ENCODE results near the gene TRRAP. TPM values are rescaled to one million over a fixed set of nuclear protein-coding genes. Genes with fewer than 3 reads are reported as not detected.

Gene TRRAP
- total and polyA plus RNA-seq, 4 donors: 8.3 to 43.1 (median 20.9) TPM

DNA sequence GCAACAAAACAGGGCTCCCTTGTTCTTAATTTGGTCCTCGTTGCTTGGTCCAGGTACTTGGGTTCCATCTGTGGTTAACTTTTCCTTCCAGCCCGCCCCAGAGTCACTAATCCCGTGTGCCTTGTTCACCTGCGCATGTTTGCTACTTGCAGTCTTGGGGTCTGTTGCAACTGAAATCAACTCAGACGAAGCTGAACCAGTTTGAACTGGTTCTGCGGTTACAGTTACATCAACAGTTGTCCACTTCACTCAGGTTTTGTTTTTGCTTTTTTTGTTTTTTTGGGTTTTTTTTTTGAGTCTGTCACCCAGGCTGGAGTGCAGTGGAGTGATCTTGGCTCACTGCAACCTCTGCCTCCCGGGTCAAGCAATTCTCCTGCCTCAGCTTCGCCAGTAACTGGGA, 34.7 kb downstream of the TRRAP start:
- no peak for ATAC-seq (ENCODE audit: insufficient read depth, low FRiP score)
- TF ChIP-seq, protein P1, sequence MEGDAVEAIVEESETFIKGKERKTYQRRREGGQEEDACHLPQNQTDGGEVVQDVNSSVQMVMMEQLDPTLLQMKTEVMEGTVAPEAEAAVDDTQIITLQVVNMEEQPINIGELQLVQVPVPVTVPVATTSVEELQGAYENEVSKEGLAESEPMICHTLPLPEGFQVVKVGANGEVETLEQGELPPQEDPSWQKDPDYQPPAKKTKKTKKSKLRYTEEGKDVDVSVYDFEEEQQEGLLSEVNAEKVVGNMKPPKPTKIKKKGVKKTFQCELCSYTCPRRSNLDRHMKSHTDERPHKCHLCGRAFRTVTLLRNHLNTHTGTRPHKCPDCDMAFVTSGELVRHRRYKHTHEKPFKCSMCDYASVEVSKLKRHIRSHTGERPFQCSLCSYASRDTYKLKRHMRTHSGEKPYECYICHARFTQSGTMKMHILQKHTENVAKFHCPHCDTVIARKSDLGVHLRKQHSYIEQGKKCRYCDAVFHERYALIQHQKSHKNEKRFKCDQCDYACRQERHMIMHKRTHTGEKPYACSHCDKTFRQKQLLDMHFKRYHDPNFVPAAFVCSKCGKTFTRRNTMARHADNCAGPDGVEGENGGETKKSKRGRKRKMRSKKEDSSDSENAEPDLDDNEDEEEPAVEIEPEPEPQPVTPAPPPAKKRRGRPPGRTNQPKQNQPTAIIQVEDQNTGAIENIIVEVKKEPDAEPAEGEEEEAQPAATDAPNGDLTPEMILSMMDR (IDR thresholded peaks at IDR 0.05; ENCODE audit: control extremely low read depth, extremely low read depth): no peak

DNA sequence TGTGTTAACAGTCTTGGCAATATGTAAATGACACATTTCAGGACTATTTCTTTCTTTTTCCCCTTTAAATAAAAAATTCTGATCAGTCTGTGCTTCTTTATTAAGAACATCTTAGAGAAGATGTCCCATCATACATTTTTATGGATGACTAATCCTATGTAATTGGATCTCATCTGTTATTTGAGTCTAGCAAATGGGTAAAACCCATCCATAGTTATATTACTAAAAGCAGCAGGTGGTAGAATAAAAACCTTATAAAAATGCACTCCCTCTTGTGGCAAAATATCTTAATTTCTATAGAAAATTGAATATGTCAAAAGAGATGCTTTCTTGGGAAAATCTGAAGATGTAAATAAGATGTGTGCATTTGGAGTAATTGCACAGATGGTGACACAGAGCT, 35.3 kb downstream of the TRRAP start:
- H3K9ac ChIP-seq (ENCODE audit: insufficient read depth in 1 of 2, low read length in 2 of 2): no peak overlapping the region
- no peak for ATAC-seq (ENCODE audit: insufficient read depth, low FRiP score)
- H3K4me1 ChIP-seq (ENCODE audit: control insufficient read depth in 5 of 5, insufficient read depth in 5 of 5, low read length in 5 of 5): no peaks in the 10 kb centered on the region
- no peaks in the 10 kb centered on the region for H3K27me3 ChIP-seq (ENCODE audit: control insufficient read depth in 3 of 3, insufficient read depth in 3 of 3, low read length in 2 of 3)
- no peak overlapping the region for H3K27ac ChIP-seq (ENCODE audit: low read depth in 1 of 2, low read length in 1 of 2)
- no peak overlapping the region for H3K4me3 ChIP-seq
- H3K36me3 ChIP-seq (ENCODE audit: control insufficient read depth in 4 of 4, insufficient read depth in 4 of 4, low read length in 4 of 4): peaks cover 32 to 54% (median 39%) of the 10 kb centered on the region in 4 donors
- no peaks in the 10 kb centered on the region for H3K9me3 ChIP-seq (ENCODE audit: control insufficient read depth in 4 of 4, insufficient read depth in 3 of 4, low read length in 3 of 4)
- no peak for DNase-seq
- TF ChIP-seq, protein P1 (IDR thresholded peaks at IDR 0.05; ENCODE audit: control extremely low read depth, extremely low read depth): no peak

More for the DNA sequence above, 34.7 kb downstream of the TRRAP start:
- Histone ChIP-seq H3K27me3 (ENCODE audit: control insufficient read depth in 3 of 3, insufficient read depth in 3 of 3, low read length in 2 of 3) (no peaks in the 10 kb centered on the region), H3K9ac (ENCODE audit: insufficient read depth in 1 of 2, low read length in 2 of 2) (no peak overlapping the region), H3K9me3 (ENCODE audit: control insufficient read depth in 4 of 4, insufficient read depth in 3 of 4, low read length in 3 of 4) (no peaks in the 10 kb centered on the region), H3K4me1 (ENCODE audit: control insufficient read depth in 5 of 5, insufficient read depth in 5 of 5, low read length in 5 of 5) (no peaks in the 10 kb centered on the region), H3K27ac (ENCODE audit: low read depth in 1 of 2, low read length in 1 of 2) (no peak overlapping the region), H3K4me3 (no peak overlapping the region), H3K36me3 (ENCODE audit: control insufficient read depth in 4 of 4, insufficient read depth in 4 of 4, low read length in 4 of 4) (peaks cover 32 to 54% (median 39%) of the 10 kb centered on the region in 4 donors)
- WGBS, 2 donors: 83 to 89% methylated on average over 8 of the region's 8 CpGs
- peak in 1 of 3 donors; percentile 5 for DNase-seq

DNA sequence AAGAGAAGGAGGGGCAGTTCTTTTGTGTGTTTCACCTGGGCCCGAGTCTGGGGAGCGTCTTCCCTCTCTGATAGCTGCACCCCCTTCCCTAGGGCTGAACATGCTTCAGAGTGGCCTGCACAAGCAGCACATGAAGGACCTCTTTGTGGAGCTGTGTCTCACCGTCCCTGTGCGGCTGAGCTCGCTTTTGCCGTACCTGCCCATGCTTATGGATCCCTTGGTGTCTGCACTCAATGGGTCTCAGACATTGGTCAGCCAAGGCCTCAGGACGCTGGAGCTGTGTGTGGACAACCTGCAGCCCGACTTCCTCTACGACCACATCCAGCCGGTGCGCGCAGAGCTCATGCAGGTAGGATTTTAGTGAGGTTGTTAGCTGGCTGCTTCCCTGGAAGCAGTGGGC, 39.0 kb downstream of the TRRAP start:
- peaks cover 33 to 50% (median 40%) of the 10 kb centered on the region in 4 donors for H3K36me3 ChIP-seq (ENCODE audit: control insufficient read depth in 4 of 4, insufficient read depth in 4 of 4, low read length in 4 of 4)
- no peak for ATAC-seq (ENCODE audit: insufficient read depth, low FRiP score)
- no peak for DNase-seq
- no peak overlapping the region for H3K9ac ChIP-seq (ENCODE audit: insufficient read depth in 1 of 2, low read length in 2 of 2)
- 98% methylated on average over 12 of the region's 12 CpGs for WGBS, 2 donors
- no peaks in the 10 kb centered on the region for H3K27me3 ChIP-seq (ENCODE audit: control insufficient read depth in 3 of 3, insufficient read depth in 3 of 3, low read length in 2 of 3)
- TF ChIP-seq, protein P1 (IDR thresholded peaks at IDR 0.05; ENCODE audit: control extremely low read depth, extremely low read depth): no peak
- H3K4me1 ChIP-seq (ENCODE audit: control insufficient read depth in 5 of 5, insufficient read depth in 5 of 5, low read length in 5 of 5): no peaks in the 10 kb centered on the region
- no peak overlapping the region for H3K27ac ChIP-seq (ENCODE audit: low read depth in 1 of 2, low read length in 1 of 2)
- H3K9me3 ChIP-seq (ENCODE audit: control insufficient read depth in 4 of 4, insufficient read depth in 3 of 4, low read length in 3 of 4): no peaks in the 10 kb centered on the region
- H3K4me3 ChIP-seq: no peak overlapping the region
